Occipital lobe (tissue), 3 donors: ENCODE results near the gene NLK. TPM values are rescaled to one million over a fixed set of nuclear protein-coding genes. Genes with fewer than 3 reads are reported as not detected.
"Not testable (repeated sequence)": the region's sequence is repeated elsewhere in the genome, so short reads cannot be mapped to it uniquely, and the experiment has no call there.

Experiments used
- DNase-seq: peaks from one replicate; lab custom pipeline; 2025; lab: John Stamatoyannopoulos, UW
- small RNA-seq: library from RNA; depleted of rRNA; stranded (forward); fragments of <200 nt; gene quantifications from one replicate; pipeline ENCODE3, GENCODE V24; 2014
- total RNA-seq: library from RNA; depleted of rRNA; stranded (reverse); fragments of >200 nt; gene quantifications from one replicate; pipeline ENCODE4 v1.2.3, GENCODE V29; 2014

Gene NLK
- total RNA-seq, 1 donor from 2014 or later = 54.3 TPM

DNA sequence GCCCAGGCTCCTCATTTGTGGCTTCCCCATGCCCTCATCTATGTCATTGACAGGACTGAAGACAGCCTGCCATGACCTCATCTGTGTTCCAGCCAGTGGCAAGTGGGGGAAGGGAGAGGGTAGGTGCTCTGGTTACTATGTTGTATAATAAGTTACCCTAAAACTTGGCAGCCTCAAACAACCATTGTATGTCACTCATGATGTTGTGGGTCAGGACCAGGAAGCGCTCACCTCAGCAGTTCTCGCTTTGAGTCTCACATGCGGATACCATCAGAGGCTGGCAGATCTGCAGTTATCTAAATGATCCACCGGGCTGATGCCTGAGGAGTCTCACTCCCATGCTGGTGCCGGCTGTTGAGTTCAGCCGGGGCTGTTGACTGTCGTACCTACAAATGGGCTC lies 187.5 kb downstream of the NLK start:
- DNase-seq = no peak

DNA sequence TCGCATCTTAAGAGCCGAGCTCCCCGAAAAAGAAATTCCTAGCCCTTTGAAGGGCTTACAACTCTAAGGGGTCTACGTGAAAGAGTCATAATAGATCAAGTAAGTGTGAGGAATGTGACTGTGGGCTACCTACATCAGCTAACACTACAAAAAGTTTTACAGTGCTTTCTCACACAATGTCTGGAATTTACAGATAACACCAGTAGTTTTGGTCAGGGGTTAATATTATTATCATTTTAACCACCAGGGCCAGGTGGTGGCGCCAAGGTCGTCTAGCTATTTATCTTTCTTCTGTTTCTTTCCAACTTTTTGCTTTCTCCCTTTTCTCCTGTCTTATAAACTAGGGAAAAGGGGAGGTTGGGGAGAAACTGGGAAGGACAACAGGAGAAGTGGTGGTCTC lies 188.1 kb downstream of the NLK start:
- DNase-seq = not testable (repeated sequence)

DNA sequence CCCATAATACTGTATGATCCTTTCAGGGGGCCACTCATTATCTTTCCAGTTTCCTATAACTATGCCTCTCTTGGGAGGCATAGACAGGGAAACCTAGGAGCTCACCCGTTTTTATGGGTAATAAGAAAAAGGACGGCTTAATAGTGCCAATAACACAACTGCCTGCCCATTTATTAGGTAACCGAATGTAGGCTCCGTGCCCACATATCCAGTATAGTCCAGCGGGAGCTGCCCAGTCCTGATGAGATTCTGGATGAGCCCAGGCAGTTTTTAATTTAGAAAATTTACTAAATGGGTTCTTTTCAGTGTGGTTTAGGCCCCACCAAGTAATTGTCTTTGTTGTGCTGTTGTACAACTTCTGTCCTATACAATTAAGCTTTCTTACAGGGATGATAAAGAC lies 189.1 kb downstream of the NLK start:
- not testable (repeated sequence) for DNase-seq

DNA sequence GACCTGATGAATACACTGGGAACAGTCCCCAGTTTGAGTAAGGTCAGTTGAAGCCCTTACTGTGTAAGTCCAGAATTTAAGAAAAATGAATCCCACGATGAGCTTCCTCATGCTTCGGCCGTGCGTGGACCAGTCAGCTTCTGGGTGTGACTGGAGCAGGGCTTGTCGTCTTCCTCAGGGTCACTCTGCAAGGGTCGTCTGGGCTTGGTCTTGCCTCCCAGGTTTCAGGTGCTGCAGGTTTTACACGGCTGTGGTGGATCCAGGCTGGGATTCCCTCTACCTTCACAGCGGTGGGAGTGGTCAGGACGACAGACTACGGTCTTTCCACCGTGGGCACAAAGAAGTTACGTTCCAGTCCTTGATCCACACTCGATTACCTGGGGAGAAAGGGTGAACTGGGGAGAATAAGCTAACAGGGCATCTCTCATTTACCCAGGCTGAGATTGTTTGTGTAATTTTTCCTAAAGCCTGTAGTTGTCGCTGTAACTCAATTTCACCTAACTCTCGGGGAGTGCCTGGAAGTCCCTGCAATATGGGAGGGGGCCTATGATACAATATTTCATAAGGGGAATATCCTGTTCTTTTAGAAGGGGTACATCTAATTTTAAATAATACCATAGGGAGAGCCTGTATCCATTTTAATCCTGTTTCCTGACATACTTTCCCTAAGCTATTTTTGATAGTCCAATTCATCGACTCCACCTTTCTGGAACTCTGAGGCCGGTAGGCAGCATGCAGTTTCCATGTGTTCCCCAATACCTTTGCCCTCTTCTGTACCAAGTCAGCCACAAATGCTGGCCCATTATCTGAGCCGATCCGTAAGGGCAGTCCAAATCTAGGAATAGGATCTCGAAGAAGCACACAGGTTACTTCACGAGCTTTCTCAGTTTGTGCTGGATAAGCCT lies 190.7 kb downstream of the NLK start:
- not testable (repeated sequence) for DNase-seq

DNA sequence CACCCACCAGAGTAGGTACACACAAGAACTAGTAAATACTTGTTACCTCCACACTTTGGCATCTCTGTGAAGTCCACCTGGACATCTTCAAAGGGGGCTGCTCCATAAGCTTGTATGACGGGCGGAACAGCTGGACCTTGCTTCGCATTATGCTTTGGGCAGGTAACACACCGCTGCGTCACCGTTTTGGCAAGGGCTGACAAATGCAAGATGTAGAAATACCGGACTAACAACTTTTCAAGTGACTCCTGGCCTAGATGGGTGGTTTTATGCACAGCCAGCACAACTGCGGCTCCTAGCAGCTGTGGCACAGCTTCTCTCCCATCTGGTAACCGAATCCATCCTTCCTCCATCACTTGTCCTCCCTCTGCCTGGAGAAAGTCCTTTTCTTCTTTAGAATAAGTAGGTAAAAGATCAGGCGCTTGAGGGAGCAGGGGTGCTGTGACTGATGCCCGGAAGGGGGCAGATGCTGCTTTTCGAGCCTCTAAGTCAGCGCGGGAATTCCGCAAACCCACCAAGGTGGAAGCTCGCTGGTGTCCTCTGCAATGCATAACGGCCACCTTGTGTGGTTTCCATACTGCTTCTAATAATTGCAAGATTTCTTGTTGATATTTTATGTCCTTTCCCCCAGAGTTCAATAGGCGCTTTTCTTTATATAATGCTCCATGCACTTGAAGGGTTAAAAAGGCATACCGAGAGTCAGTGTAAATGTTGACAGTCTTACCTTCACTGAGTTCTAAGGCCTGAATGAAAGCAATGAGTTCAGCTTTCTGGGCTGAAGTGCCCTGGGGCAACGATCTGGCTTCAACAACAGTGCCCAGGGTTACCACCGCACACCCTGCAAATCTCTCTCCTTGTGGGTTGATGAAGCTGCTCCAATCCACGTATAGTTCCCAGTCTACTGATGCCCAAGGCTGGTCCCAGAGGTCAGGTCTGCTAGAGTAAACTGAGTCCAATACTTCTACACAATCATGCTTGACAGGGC lies 191.7 kb downstream of the NLK start:
- DNase-seq = not testable (repeated sequence)

DNA sequence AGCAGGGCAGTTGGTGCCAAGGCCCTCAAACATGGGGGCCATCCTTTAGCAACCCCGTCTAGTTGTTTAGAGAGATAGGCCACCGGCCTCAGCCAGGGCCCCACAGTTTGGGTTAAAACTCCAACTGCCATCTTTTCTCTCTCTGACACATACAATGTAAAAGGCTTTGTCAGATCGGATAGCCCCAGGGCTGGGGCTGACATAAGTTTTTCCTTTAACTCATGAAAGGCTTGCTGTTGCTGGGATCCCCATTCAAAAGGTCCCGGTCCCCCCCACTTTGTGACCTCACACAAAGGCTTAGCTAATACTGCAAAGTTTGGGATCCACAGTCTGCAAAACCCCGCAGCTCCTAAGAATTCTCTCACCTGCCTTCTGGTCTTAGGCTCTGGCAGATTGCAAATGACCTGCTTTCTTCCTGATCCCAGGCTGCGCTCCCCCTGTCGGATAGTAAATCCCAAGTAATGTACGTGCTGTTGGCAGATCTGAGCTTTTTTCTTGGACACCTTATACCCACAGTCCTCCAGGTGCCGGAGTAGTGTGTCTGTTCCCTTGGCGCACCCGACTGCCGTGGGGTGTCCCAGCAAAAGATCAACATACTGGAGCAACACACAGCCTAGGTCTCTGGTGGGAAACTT lies 192.7 kb downstream of the NLK start:
- not testable (repeated sequence) for DNase-seq

DNA sequence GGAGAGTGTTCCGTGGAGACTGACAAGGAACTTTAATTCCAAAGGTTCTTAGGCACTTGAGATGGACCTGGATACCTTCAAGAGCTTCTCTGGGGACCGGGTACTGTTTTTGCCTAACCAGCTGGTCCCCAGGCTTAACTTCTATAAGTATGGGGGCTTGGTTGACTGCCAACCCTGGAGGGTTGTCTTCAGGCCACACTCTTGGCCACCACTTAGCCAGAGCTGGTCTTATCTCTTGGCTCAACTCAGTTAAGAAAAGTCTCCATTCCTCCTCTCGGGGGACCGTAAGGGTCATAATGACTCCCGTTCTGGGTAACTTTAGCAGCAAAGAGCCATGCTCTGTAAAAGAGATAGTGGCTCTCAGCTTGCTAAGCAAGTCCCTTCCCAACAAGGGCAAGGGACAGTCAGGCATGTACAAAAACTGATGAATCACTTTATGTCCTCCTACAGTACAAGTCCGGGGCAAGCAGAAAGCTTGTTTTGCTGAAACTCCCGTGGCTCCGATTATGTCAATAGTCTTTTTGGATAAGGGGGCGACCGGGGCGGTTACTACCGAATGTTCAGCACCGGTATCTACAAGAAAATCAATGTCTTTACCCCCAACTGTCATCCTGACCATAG lies 193.7 kb downstream of the NLK start:
- not testable (repeated sequence) for DNase-seq

DNA sequence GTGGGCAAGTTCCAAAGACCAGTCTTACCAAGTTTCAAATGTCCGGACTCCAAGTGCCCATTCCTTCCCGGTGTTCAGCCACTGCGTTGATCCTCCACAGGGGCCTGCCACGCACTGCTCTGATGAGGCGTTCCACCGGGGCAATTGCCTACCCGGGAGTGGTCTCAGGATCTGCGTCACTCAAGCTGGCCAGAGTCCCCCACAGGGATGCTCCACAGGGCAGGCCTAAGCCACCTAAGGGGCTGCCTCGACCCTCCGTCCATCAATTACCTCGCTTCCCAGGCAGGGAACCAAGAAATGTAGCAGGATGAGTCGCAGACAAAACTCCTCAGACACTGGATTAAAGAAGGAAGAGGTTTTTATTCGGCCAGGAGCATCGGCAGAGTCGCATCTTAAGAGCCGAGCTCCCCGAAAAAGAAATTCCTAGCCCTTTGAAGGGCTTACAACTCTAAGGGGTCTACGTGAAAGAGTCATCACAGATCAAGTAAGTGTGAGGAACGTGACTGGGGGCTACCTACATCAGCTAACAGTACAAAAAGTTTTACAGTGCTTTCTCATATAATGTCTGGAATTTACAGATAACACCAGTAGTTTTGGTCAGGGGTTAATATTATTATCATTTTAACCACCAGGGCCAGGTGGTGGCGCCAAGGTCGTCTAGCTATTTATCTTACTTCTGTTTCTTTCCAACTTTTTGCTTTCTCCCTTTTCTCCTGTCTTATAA lies 196.2 kb downstream of the NLK start:
- DNase-seq = not testable (repeated sequence)

DNA sequence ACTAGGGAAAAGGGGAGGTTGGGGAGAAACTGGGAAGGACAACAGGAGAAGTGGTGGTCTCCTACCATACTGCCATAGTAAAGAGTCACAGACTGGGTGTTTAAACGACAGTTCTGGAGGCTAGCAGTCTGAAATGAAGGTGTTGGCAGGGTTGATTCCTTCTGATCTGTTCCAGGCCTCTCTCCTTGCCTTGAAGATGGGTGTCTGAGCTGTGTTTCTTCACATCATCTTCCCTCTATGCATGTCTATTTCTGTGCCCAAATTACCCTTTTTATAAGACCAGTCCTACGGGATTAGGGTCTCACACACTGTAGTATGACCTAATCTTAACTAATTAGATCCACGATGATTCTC lies 196.8 kb downstream of the NLK start:
- no peak for DNase-seq

DNA sequence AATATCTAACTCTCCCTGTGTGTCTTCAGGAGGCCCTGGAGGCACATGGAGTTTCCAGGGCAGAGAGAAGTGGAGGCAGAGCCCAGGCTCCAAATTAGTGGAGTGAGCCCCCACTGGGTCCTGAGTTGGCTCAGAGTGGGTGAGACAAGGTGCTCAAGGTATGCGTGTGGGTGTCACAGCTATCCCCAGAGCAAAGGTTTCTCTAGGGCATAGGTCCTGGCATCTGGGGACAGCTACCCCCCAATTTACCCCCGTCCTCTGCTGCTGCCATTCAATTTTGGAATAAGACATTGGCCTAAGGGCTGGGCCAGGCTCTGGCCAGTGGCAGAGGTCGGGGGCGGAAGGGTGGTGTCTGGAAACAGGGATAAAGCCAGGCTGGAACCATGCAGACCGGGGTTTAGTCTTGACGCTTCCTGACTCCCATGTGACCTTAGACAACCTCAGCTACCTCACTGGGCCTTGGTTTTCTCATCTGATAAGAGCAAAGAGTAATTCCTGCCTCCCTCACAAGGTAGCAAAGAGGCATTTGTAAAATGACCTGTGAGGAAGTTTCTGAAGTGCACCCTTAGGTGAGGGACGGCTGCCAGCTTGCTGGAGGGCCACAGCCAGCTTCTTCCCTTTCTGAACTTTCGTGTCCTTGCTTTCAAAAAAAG lies 198.3 kb downstream of the NLK start:
- DNase-seq = no peak

DNA sequence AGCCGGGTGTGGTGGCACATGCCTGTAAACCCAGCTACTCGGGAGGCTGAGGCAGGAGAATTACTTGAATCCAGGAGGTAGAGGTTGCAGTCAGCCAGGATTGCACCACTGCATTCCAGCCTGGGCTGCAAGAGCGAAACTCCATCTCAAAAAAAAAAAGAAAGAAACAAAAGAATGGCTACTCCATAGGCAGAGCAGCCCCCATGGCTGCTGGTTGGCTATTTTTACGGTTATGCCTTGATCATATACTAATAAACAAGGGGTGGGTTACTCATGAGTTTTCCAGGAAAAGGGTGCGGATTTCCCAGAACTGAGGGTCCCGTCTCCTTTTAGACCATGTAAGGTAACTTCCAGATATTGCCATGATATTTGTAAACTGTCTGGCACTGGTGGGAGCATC lies 200.3 kb downstream of the NLK start:
- DNase-seq = no peak

DNA sequence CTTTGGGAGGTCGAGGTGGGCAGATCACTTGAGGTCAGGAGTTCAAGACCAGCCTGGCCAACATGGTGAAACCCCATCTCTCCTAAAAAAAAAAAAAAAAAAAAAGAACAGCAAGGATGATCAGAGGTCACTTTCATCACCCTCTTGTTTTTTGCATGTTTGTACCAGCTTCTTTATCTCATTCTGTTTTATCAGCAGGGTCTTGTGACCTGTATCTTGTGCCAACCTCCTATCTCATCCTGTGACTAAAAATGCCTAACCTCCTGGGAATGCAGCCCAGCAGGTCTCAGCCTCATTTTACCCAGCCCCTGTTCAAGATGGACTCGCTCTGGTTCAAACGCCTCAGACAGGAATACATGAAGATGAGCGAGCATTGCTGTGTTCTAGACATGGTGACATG lies 200.8 kb downstream of the NLK start:
- DNase-seq = not testable (repeated sequence)

DNA sequence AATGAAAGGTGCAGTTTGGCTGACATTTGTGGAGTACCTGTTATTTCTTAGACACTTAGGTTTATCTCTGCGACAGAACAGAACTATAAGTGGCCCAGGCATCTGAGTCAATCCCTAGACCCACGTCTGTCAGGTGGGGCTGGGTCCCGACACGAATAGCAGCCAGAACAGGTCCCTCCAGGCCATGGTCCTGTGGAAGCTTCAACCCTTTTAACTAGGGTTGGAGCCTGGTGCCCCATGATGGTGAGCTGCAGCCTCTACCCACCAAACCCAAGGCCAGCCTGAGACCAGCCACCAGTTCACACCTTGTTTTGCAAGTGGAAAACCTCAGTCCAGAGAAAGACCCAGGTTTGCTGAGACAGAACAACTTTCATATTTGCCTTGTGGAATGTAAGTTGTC lies 202.0 kb downstream of the NLK start:
- DNase-seq = no peak

Small RNA genes lying within 50 kb of the gene (small RNA-seq; reads per million reads assigned to genes)
- gene RF00006 (not detected), gene RF00156 (not detected), gene RF00601 (not detected), gene RPS29P22 (not detected)

Other genes with a start within 250 kb of the NLK start
- gene NOS2, start 242.1 kb upstream of the NLK start, total RNA-seq = 0.47 TPM
- gene LYRM9, start 149.3 kb upstream of the NLK start, total RNA-seq = 11.9 TPM